ENCODE data around the gene KCNB1. TPM values are rescaled to one million over a fixed set of nuclear protein-coding genes. Genes with fewer than 3 reads are reported as not detected.

KCNB1 gene
- total RNA-seq, 1 donor from 2014 or later, result 9.8 TPM

DNA sequence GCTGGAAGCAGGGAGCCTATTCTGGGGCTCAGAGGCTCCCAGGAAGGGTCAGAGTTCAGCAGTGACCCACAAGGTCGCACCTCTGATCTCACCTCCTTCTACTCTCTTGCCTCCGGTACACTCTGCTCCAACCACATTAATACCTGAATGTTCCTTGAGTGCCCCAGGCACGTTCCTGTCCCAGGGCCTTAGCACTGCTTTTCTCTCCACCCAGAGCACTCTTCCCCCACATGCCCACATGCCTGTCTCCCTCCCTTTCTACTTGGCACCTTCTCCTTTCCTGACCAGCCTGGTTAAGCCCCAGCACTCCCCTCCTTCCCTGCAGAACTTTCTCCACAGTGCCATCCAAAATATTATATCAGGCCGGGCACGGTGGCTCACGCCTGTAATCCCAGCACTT is 13.4 kb downstream of the KCNB1 start:
- no peak for DNase-seq

DNA sequence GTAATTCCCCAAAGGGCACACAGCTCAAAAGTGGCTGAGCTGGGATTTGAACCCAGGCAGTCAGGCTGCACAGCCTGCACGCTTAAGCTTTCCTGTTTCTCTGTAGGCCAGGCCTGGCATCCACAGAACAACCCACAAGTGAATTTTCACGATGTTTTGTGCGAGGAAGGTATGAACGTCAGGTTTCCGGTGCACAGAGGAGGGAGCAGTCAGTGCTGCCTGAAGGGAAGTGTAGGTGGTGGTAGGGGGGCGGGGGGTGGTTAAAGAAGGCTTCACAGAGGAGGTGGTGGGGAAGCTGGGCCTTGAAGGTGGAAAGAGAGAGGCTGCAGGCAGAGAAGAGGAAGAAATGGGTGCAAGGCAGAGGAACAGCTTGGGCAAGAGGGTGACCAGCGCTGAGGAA is 14.1 kb downstream of the KCNB1 start:
- DNase-seq, result no peak

DNA sequence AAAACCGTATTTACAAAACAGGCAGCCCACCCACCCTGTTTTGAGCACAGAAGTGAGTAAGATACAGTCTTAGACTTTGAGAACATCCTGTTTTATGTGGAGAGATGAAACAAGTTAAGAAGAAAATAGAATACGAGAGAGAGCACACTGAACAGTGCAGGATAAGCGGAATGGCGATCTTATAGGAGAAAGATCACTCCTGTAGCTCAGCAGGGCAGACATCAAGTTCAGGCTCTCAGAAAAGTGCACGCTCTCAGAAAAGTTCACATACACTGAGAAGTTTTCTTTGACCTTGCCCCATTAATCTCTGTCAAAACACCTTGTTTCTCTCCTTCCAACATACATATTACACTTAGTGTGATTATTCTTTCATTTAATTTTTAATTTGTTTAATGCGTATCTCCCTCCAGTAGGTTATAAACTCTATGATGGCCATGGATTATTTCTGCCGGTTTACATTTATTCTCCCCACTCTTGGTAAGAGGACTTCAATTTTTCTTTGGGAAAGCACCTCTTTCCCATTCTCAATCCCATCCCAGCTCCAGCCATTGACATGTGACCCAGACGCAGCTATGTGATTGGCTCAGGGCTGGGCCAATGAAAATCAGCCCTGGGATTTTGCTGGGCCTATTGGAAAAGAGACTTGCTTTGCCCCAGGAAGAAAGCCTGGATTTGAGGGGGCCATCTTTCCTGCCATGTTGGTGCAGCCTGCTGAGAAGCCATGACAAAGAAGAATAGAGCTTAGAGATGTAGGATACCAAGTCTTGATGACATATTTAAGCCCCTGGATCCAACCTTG is 16.2 kb downstream of the KCNB1 start:
- DNase-seq, result no peak

DNA sequence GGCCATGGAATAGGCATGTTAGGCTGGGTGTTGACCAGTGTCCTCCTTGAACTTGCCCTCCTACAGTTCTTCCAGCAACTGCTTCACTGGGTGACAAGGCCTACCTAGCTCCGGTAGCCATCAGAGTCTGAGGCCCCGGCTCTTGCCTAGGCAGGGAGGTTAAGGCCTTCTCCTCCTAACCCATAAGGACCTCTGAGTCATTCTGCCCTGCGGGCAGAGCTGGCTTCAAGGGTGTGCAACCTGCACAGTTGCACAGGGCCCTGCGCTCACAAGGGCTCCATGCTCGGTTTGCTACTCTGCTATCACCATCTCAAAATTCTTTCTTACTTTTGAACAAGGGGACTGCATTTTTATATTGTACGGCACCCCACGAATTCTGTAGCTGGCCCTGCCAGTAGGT is 17.9 kb downstream of the KCNB1 start:
- DNase-seq, result no peak

DNA sequence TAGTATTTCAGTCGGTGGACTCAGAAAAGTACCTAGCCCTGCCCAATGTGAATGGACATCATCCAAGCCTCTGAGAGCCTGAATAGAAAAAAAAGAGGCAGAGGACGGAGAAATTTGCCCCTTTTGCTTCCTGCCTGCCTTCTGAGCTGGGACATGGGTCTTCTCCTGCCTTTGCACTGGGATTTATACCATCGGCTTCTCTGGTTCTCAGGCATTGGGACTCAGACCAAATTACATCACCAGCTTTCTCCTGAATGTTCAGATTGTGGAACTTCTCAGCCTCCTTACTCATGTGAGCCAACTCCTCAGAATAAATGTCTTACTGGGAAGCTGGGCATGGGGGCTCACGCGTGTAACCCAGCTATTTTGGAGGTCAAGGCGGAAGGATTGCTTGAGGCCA is 19.8 kb downstream of the KCNB1 start:
- DNase-seq, result no peak

DNA sequence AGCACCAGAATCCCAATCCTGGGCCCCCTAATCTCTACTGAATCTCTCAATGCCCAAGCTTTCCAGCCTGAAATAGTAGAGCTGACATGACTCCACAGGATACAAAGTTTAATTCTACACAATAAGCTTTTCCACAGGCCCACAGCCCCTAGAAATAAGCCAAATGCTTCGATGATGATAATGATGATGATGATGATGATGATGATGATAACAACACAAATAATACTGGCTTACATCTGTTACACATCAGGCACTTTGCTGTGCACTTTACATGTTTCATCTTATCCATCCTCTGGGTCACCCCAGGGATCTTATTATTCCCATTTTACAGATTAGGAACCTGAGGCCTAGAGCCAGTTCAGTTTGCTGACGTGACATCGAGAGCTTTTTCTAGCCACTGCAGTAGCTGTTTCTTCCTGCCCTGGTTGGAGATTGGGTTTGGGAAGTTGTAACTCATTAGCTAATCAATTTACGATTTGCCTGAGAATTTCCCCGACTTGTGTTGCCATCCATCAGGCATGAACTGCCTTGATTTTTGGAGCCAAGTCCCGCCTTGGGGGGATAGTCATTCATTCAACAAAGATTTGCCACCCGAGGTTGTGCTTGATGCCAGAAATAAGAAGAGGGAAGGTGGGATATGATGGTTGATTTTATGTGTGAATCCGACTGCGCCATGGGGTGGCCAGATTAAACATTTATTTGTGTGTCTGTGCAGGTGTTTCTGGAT is 20.4 kb downstream of the KCNB1 start:
- DNase-seq, result no peak

DNA sequence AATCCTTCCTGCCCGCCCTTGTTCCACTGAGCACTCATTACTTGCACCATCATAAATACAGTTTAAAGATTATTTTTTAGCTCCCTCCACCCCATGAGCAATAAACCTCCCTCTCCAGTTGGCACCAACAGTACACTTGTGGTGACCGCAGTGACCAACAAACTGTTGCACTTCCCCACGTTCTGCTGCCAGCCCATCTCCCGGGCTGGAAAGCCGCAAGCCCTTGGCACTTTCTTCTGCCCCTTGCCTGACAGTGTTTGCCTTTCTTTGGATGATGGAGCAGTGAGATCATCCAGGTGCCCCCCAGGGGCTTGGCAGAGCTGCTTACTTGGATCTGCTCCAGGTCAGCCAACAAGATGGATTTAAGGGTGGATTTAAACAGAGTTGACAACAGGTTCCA is 21.6 kb downstream of the KCNB1 start:
- DNase-seq, result no peak

DNA sequence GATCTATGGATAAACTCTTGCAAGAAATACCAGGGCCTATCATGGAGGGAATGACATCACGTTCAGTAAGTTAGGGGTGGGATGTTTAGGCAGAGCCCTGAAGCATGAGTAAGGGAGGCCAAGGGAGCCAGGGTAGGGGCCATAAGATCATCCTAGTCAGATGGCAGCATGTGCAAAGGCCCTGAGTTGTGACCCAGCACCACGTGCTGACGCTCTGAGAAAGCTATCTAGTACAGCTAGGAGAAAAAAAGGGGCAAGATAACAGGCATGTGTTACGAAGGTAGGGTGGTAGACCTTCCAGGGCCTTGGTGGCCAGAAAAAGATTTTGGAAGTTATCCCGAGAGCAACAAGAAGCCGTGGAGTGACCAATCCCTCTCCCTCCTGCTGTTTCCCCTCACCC is 22.3 kb downstream of the KCNB1 start:
- no peak for DNase-seq

DNA sequence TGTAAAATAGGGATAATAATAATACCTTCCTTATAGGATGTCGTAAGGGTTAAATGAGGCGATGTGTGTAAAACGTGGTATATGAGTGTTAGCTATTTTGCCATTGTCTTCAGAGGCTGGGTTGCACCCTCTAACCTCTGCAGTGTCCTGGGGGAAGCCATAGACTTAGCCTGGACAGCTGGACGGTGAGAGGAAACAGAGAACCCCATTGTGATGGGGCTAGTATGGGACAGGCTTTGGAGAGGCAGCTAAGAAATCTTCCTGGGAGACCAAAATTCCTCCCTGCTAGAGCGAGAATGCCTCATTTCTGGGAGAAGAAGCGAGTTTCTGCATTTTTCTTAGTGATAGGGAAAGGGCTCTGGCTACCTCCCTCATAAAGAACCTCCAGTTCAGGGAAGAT is 22.8 kb downstream of the KCNB1 start:
- DNase-seq, result no peak

DNA sequence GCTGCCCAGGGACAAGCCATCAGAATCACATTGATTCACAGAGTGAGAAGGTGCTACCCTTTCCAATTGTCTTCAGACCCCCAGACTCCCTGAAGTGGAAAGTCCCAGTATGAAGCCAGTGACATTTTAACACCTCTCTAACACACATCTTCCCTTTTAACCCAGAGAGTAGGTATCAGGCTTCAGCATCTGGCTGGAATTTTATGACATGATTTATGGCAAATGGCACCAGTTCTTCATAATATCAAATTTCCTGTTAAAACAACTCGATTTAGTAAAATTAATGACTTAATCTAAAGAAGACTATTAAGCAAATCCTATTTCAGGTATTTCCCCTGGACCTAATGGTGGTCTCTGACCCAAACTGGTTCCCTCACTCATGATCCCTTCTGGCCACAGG is 25.0 kb downstream of the KCNB1 start:
- DNase-seq, result no peak

DNA sequence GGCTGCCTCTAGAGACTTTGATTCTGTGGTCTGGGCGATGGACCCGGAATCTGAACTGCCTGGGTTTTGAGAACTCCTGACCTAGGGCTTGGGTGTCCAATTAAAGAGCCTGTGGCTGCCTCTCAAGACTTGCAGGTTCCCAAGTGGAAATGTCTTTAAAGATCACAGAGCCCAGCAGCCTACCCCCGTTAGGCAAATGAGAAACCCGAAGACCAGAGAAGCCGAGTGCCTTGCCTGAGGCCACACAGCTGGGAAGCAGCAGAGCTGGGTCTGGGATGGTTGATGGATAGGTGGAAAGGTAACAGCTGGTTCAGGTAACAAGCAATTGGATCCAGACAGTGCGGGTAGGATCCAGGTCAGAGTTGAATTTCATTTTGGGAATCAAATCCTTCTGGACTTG is 25.8 kb downstream of the KCNB1 start:
- no peak for DNase-seq

DNA sequence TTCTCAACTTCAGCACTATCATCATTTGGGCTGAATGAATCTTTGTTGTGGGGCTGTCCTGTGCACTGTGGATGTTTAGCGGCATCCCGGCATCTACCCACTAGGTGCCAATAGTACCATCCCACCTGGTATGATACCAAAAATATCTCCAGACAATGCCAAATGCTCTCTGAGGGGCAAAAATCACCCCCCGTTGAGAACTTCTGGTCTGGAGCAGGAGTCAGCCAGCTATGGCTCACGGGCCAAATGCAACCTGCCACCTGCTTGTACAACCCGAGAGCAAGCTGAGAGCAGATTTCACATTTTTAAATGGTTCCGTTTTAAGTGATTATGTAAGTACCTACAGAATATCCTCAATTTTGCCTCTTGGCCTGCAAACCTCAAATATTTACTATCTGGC is 26.8 kb downstream of the KCNB1 start:
- no peak for DNase-seq

DNA sequence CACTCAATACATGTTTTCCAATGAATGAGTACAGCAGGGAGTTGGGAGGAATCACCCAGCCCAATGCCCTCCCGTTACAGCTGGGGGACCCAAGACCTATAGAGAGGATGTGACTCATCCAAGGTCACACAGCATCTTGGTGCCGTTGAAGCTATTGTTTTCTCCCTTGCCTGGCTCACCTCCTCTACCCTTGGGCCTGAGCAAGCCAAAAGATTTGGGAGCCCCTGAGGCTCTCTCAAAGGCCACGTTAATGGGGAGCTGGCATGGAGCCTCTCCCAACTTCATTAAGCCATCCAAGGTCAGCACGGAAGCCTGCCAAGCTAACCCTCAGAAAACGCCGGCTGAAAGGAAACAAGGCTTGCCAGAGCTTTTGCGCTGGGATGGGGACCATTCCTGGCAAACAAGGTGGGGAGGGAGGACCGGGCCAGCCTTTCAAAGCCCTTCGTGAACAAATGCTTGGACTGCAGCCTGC is 30.4 kb downstream of the KCNB1 start:
- DNase-seq, result peak; percentile 32

DNA sequence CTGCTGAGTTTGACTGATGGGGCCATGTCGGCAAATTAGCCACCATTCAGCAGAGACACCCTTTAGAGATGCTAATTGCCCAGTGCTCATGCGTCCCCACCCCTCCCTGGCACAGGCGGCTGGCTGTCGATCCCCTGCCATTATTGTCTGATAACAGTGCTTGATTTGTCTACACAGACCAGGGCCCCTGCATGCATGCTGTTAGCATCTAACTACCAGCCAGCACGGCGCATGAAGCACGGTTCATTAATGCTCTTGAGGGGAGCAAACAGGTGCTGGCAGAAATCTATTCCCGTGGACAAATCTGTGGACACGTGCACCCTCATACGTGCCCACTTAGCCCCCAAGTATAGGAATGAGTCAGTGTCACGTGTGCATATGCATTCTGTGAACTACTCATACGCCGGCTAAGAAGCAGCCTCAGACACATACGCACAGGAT is 32.2 kb downstream of the KCNB1 start:
- DNase-seq, result peak; percentile 69

DNA sequence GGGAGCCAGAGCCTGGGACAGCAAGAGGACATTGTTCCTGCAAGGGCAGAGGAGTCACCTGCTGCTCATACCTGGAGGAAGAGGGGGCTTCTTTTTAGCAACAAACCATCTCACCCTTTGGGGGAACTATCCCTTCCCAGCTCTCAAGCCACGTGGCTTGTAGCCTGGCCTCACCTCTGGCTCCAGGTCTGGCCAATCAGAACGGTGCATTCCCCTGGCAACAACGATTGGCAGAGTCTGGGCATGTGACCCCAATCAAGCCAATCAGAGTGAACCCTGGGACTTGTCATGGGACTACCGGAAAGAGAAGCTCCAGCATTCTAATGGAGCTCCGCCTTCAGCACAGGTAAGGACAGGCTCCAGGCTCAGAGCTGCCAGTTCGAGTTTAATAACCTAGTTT is 33.6 kb downstream of the KCNB1 start:
- no peak for DNase-seq

DNA sequence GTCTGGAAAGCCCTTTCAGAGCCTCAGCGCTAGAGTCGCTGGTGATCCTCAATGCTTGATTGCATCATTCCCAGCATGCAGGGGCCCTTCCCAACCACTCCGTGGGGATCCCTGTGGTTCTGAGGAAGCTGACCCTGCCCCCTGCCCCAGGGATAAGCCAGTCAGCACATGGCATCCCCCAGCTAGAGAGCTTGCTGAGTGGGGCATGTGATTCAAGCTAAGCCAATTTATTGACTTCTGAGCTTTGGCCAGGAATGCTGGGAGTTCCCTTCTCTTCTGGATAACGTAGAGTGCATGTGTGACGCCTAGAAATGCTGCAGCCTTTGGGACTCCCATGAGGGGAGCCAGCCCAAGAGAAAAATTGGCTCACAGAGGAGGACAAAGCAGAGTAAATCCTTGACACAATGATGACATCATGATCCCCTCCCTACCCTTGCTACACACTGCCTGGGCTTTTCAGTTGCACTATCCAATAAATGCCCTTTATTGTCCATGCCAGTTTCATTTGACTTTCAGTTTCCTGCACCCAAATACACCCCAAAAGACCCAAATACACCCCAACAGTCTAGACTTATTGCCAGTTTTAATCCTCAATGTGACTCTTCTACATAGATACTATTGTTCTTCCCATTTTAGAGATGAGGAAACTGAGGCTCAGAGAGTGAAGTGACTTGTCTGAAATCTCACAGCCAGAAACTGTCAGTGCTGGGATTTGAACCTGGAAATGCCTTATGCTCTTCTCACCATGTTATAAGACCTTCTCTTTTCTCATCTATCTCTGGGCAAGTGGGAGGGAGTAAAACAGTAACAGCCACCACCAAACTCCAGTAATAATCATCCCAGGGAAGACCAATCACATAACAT is 34.3 kb downstream of the KCNB1 start:
- DNase-seq, result peak; percentile 50

DNA sequence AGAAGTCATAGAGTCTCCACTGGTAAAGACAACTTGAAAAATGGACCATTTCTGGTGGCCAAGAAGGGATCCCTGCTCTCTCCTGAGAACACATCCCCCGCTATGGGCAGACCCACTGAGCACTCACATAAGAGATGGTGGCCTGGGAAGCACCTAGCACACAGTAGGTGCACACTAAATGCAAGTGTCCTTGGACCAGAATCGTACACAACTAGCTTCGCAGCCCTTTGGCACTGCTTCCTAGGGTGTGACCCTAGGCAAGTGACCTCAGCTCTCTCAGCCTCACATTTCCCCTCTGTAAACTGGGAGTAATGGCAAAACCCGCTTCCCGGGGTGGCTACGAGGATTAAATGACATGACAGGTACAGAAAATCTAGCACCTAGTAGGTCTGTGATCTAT is 35.1 kb downstream of the KCNB1 start:
- DNase-seq, result no peak

DNA sequence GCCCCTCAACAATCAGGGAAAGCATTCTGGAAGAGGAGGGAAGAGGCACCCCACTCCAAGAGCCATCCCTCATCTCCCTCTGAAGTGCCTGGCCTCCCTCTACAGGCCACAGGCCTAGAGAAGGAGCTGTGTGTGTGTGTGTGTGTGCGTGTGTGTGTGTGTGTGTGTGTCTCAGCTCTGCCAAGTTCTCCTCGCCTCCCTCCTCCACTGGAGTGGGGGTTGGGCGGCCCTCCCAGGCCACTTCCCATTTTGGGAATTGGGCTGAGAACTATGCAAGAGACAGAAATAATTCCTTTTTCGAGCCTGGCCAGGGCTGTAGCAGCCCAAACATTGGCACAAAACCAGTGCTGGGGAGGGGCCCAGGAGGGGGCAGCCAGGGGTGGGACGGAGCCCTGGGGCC is 35.7 kb downstream of the KCNB1 start:
- DNase-seq, result peak; percentile 85

DNA sequence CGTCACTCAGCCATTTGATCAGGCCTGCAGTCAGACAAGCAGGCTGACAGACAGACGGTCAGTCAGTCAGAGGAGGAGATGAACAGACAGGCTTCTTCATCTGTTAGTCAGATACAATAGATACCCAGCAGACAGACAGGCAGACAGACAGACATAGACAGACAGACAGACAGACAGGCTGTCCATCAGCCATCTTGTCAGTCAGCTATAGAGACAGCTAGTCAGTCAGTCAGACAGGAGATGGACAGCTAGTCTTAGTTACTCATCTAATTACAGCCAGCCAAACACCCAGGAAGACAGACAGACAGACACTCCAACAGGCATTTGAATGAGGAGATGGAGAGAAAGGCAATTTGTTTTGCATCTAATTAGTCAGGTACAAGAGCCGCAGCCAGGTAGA is 36.4 kb downstream of the KCNB1 start:
- DNase-seq, result no peak

DNA sequence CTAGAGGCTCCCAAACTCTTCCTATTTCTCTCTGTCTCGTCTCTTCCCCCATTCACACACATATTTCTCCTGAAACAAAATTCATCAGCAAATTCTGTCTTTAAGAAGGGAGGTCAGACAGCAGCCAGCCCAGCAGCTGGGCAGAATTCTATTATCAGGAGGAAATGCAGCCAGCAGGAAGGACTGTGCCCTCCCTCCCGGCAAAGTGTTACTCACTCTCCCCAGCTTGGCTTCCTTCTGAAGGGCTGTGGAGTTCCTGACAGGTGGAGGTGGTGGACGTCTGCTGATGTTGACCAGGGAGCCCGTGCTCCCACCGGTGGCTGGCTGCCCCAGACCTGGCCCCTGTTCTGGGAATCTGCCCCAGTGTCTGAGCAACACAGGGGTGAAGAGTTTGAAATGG is 37.3 kb downstream of the KCNB1 start:
- DNase-seq, result no peak

DNA sequence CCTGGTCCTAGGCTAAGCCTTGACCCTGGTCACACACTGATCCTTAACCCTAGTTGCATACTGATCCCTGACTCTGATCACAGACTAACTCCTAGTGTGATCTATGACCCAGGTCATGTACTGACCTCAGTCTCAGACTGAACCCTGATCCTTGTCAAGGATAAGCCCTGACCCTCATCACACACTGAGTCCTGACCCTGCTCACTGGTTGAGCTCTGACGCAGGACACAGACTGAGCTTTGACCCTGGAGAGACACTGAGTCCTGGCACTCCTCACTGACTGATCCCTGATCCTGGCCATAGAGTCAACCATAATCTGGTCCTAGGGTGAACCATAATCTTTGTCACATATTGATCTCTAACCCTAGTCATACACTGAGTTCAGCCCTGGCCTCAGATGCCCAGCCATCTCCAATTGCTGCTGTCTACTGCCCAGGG is 37.9 kb downstream of the KCNB1 start:
- DNase-seq, result no peak

DNA sequence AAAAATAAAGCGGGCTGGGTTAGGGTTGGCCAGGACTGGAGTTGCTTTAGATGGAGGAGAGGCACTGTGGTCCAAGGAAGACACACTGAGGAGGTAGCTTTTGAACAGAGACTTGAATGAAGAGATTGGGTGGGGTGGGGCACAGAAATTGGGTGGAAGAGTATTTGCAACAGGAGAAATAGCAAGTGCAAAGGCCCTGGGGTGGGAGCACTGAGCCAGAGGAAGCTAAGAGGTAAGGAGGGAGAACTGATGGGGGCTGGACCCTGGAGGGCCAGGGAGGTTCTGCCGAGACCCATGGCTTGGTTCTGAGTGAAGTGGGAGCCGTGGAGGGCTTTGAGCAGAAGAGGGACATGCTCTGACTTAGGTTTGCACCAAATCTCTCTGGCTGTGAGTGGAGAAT is 45.4 kb downstream of the KCNB1 start:
- no peak for DNase-seq

DNA sequence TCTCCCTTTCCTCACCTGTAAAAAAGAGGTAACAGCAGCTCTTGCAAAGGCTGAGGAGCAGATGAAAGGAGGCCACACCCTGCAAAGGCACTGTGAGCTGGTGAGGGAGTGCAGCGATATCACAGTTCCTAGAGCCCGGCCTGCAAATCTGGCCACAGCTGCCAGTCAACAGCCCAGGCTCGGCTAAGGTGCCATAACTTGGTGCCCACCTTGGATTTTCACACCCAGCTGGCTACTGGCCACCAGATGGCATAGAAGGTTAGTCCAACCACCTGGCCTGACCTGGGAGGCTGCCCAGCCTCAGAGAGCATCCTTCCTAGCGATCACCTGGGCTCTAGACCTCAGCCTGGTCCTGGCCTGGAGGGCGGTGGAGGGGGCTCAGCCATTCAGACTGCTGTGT is 46.8 kb downstream of the KCNB1 start:
- no peak for DNase-seq

Data from tongue (tissue), 2 donors.